Measurements from ENCODE around the gene TSKS.

Gene TSKS

GRCh38 chr19:49775742-49776370, 12.8 kb upstream of the TSKS start:
- TF ChIP-seq CTCF (IDR thresholded peaks at IDR 0.05; ENCODE audit: low read depth, low read length, missing control alignments) = no peak
- no peak overlapping the region for H3K4me3 ChIP-seq (replicated peaks; ENCODE audit: low read depth, low read length)
- DNase-seq (ENCODE audit: extremely low read depth, low read depth) = no peak

- no peak overlapping the region for H3K4me3 ChIP-seq (replicated peaks; ENCODE audit: low read depth, low read length)
- no peak for DNase-seq (ENCODE audit: extremely low read depth, low read depth)
- no peak for TF ChIP-seq CTCF (IDR thresholded peaks at IDR 0.05; ENCODE audit: low read depth, low read length, missing control alignments)
Observed at GRCh38 chr19:49774969-49775368, 11.9 kb upstream of the TSKS start.

- no peak for TF ChIP-seq CTCF (IDR thresholded peaks at IDR 0.05; ENCODE audit: low read depth, low read length, missing control alignments)
- no peak for DNase-seq (ENCODE audit: extremely low read depth, low read depth)
- H3K4me3 ChIP-seq (replicated peaks; ENCODE audit: low read depth, low read length) = no peak overlapping the region
Observed at GRCh38 chr19:49773663-49774350, 10.7 kb upstream of the TSKS start.

GRCh38 chr19:49772850-49773432, 9.8 kb upstream of the TSKS start:
- no peak overlapping the region for H3K4me3 ChIP-seq (replicated peaks; ENCODE audit: low read depth, low read length)
- TF ChIP-seq CTCF (IDR thresholded peaks at IDR 0.05; ENCODE audit: low read depth, low read length, missing control alignments) = no peak
- no peak for DNase-seq (ENCODE audit: extremely low read depth, low read depth)

- no peak for TF ChIP-seq CTCF (IDR thresholded peaks at IDR 0.05; ENCODE audit: low read depth, low read length, missing control alignments)
- no peak overlapping the region for H3K4me3 ChIP-seq (replicated peaks; ENCODE audit: low read depth, low read length)
- DNase-seq (ENCODE audit: extremely low read depth, low read depth) = no peak
Observed at GRCh38 chr19:49771674-49772139, 8.6 kb upstream of the TSKS start.

GRCh38 chr19:49770529-49770928, 7.4 kb upstream of the TSKS start:
- no peak for TF ChIP-seq CTCF (IDR thresholded peaks at IDR 0.05; ENCODE audit: low read depth, low read length, missing control alignments)
- no peak for DNase-seq (ENCODE audit: extremely low read depth, low read depth)
- no peak overlapping the region for H3K4me3 ChIP-seq (replicated peaks; ENCODE audit: low read depth, low read length)

All from HFF-Myc (cell line).